GM18499 (cell line): Measurements from ENCODE around the gene CCL13.
"Not testable (repeated sequence)": the region's sequence is repeated elsewhere in the genome, so short reads cannot be mapped to it uniquely, and the experiment has no call there.

Experiments used
- ATAC-seq: cut with Tn5 transposase; IDR thresholded peaks from one replicate; pipeline ENCODE4 v1.9.1; 2021; ENCODE audit warnings: moderate number of reproducible peaks; ENCODE audit not compliant: insufficient read depth, unreplicated experiment

The CCL13 gene

GRCh38 chr17:34356194-34356593 is at the start of gene CCL13:
Gene CCL13 (plus strand): TSS chr17:34356480. CDS start chr17:34356527, 47 bp downstream.
- no peak for ATAC-seq

- no peak for ATAC-seq
These were observed 49.2 kb upstream of the CCL13 start for GRCh38 chr17:34307110-34307509.

GRCh38 chr17:34308371-34308770 is 47.9 kb upstream of the CCL13 start:
- no peak for ATAC-seq

GRCh38 chr17:34311291-34311690 is 45.0 kb upstream of the CCL13 start:
- no peak for ATAC-seq

DNA sequence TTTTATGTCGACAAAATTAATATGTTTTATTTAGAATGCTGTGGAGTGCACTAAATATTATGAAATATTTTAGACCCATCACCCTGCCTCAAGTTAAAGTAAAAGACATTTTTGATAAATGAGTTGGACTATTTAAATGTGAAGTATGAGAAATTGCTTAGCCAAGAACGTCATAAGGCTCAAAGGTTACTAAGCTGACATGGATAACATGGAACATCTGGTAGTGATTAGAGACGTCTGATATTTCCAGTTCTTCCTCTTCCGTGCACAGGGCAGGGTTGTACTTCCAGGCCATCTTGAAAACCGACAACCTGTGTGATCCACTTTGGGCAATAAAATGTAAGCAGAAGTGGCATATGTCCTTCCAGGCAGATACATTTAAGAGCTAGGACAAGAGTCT is 44.2 kb upstream of the CCL13 start:
- no peak for ATAC-seq

DNA sequence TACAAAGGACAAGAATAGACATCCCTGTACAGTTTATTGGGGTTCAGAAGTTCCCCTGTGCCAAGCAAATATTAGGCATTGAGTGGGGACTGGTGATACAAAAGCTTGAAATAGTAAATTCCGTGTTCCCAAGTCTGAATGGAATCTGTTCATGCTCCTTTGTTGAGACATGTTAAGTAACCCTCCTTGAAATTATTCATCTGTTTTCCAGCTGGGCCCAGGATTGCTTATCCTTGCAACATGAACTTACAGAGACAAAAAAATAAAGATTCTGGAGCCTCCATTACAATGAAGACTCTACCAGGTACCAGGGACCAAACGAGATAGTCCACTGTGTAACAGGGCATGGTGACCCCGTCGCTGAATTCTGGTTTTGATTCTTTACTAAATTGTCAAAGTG is 43.1 kb upstream of the CCL13 start:
- ATAC-seq: no peak

DNA sequence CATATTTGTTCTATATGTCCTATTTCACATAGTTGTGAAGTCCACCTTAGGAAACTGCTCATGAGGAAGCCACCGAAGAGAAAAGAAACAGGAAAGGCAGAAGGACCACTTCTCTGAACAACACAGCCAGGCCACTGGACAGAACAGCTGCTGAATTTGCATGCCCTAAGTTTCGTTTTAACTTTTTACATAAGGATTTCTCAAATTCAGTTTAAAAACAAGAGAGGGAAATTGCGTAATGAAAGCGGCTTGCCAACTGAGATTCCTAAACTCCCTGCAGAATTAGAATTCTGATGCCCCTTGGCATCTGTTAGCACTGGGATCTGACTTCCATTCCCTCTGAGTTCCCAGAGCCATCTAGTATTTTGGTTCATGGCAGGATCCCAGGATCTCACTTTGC is 42.0 kb upstream of the CCL13 start:
- no peak for ATAC-seq

GRCh38 chr17:34318474-34318873 is 37.8 kb upstream of the CCL13 start:
- ATAC-seq: no peak

- ATAC-seq: no peak
These were observed 37.2 kb upstream of the CCL13 start, which contains the start of gene CCL8 for GRCh38 chr17:34319039-34319483. Gene CCL8 (plus strand): TSS chr17:34319435. CDS start chr17:34319502, 67 bp downstream.

DNA sequence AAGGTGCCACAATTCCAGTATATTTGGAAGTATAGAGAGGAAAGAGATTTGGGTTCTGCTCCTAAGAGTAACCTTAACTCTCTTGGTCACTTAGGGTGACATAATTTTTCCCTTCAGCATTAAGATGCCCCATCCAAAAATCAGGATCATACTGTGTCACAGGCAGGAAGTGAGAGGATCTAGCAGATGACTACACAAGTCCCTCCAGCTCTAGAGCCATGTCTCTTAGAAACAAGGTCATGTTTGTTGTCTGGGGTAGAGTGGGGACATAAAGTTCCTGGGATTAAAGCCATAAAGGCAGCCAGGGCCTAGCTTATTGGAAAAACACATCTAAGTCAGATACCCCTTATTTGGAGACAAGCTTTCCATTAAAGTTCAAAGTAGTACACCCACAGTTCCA is 34.3 kb upstream of the CCL13 start:
- ATAC-seq: no peak

- not testable (repeated sequence) for ATAC-seq
These were observed 28.7 kb upstream of the CCL13 start for GRCh38 chr17:34327580-34327979.

DNA sequence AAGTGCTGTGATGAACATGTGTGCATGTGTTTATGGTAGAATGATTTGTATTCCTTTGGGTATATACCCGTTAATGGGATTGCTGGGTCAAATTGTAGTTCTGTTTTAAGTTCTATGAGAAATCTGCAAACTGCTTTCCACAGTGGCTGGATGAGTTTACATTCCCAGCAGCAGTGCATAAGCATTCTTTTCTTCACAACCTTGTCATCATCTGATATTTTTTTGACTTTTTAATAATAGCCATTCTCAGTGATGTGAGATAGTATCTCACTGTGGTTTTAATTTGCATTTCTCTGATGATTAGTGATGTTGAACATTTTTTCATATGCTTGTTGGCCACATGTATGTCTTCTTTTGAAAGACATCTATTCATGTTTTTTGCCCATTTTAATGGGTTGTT is 18.6 kb upstream of the CCL13 start:
- ATAC-seq: no peak

- ATAC-seq: no peak
These were observed 17.0 kb upstream of the CCL13 start for GRCh38 chr17:34339138-34339770.

GRCh38 chr17:34341916-34342315 is 14.4 kb upstream of the CCL13 start:
- no peak for ATAC-seq

DNA sequence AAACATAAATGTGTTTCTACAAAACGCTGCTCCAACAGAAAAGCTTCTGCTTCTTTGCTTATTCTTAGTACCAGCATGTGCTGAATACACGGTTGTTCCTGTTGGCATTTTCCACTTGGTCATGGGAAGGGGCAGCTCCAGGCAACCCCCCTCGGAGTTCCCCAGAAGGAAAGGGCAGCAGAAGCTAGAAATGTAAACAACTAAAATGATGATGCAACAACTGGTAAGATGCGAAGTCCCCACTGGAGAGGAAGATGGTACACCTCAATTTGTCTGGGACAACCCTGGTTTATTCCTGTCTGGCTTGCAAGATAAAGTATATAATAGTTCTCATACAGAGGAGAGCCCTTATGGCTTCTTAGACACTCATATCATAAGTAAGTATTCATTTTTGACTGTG is 9.2 kb upstream of the CCL13 start:
- ATAC-seq: no peak

GRCh38 chr17:34349751-34350150 is 6.5 kb upstream of the CCL13 start:
- ATAC-seq: no peak

GRCh38 chr17:34351096-34351495 is 5.2 kb upstream of the CCL13 start:
- ATAC-seq: no peak

DNA sequence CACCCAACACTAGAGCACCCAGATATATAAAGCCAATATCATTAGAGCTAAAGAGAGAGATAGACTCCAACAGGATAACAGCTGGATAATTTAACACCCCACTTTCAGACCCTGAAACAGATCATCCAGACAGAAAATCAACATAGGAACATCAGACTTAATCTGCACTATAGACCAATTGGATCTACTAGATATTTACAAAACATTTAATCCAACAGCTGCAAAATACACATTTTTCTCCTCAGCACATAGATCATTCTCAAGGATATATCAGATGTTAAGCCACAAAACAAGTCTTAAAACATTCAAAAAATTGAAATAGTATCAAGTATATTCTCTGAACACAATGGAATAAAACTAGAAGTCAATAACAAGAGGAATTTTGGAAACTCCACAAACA is 4.1 kb upstream of the CCL13 start:
- ATAC-seq: no peak

GRCh38 chr17:34354637-34355036 is 1.6 kb upstream of the CCL13 start:
- no peak for ATAC-seq

- no peak for ATAC-seq
These were observed 1.1 kb downstream of the CCL13 start for GRCh38 chr17:34357398-34357797.

DNA sequence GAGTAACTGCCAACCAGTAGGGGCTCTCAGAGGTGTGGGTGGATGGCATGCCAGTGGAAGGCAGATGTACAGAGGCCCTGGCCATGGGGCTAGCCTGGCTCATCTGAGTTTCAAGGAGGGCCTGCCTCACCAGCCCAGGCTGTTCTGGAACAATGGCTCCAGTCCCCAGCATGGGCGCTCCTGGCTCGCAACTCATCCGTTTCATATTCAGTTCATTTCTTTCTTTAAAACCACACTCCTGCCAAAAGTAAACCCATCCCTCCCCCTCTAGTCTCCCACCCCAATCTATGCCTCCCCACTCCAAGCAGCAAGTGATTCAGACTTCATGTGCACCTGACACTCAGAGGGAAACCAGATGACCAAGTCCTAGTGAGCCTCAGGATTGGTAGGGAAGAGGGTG is 2.4 kb downstream of the CCL13 start:
- no peak for ATAC-seq

DNA sequence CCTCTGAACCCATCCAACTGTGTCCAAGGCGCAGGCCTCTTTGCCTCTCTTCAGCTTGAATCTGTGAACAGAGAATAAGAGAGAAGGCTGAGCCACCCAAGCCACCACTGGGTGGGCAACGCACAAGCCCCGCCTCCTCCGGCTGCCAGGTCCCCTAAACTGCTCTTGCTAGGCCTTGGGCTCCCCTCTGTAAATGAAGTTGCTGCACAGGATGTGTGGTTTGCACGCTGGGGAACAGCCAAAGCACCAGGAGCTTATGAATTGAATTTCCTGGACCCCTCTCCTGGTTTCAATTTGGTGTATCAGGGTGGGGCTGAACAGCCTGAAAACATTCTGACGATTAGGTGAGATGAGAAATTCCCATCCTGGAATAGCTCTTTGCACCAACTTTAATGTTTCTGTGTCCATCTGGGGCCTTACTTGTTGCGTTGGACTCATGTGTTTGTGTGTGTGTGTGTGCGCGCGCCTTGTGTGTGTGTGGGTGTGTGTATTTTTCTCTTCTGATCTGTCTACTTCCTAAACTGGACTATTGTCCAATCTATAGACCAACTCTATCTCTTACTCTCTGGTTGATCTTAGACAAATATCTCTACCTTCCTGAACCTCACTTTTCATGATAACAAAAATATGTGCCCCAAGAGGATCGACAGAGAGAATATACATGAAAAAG is 4.5 kb downstream of the CCL13 start:
- no peak for ATAC-seq
